ENCODE results near the gene ABHD10.

DNA sequence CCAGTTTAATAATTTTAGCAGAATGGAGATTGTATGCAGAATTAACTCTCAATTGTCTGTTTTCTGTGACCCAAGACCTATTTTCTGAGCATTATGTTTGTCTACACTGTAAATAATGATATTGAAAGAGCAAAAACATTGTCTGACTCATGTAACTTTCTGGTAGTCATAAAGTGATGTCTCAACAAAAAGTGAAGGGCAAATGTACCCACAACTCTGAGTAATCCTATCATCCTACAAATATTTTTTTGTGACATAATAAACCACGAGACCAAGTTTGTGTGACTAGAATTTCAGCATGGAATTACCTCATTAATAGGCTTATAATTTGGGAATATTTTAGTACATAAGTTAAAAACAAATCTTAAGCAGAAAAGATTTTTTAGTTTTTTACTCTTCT lies 15.4 kb upstream of the ABHD10 start:
- TF ChIP-seq GATA2 (IDR thresholded peaks at IDR 0.05; ENCODE audit: low read depth, low read length) = no peak
- TF ChIP-seq GATA3 (IDR thresholded peaks at IDR 0.05; ENCODE audit: low read depth, low read length) = no peak
